ENCODE measurements around the gene MDH2.
"Not testable (repeated sequence)": the region's sequence is repeated elsewhere in the genome, so short reads cannot be mapped to it uniquely, and the experiment has no call there.

The MDH2 gene

DNA sequence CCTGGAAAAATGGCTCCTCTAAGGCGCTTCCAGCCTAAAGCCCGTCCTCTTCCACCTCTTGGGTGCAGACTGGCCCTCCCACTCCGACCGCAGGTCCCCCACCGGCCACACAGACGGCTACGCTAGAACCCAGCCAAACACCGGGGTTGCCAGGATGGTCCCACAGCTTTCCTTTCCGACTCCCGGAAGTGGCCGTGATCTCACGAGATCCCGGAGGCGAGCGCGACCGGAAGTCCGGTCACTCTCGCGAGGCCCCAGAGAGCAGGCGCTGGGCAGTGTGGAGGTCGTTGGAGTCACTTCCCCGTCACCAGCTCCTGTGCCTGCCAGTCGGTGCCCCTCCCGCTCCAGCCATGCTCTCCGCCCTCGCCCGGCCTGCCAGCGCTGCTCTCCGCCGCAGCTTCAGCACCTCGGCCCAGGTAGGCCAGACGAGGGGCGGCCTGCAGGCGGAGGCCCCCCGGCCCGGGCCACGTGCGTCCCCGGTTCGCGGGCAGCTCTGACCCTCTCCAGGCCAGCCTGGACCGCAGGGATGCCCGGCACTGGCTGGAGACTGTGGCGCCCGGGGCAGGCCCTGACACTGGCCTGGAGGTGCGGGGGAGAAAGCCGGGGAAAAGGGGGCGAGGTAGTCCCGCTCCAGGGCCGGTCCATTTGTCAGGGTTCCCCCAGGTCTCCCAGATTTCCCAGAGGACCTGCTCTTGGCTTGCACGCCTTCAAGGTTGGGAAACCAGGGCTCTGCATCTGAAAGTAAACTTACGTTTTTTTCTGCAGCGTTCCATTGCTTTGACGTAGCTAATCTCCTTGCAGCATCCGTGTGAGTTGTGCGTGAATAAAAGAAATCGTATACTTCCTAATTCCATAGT, at the start of gene MDH2, which contains the start of gene STYXL1:
TSS of gene MDH2 (plus strand) at position 296 of the 857 bp plus-strand sequence. CDS start at position 351, 55 bp downstream.
TSS of gene STYXL1 (minus strand) at position 190 of the 857 bp plus-strand sequence. CDS start 17,477 bp downstream, outside the sequence.
- peak; percentile 92 for DNase-seq (ENCODE audit: low read depth)

- no peak for DNase-seq (ENCODE audit: low read depth)
Measured at GRCh38 chr7:76000566-76000965, 47.3 kb upstream of the MDH2 start.

GRCh38 chr7:76002139-76002538, 45.8 kb upstream of the MDH2 start:
- no peak for DNase-seq (ENCODE audit: low read depth)

- DNase-seq (ENCODE audit: low read depth) = no peak
Measured at GRCh38 chr7:76002822-76003221, 45.1 kb upstream of the MDH2 start.

DNA sequence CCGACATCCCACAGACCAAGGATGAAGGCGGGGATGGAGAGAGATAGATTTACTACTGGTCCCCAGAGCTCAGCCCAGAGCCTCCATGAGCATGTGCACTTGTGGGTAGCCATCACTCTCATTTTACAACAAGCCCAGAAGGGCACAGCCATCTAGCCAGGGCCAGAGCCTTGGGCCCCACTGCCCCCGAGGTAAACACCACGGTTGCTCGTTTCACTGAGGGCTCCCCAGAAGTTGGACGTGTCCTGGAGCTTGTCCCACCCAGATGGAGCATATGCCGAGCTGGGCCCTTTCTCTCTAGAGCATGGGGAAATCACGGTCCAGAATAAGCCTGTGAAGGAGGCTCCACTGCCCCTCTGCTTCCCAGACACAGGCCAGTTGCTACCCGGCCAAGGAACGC, 44.6 kb upstream of the MDH2 start:
- no peak for DNase-seq (ENCODE audit: low read depth)

- DNase-seq (ENCODE audit: low read depth) = not testable (repeated sequence)
Measured at GRCh38 chr7:76005004-76005403, 42.9 kb upstream of the MDH2 start.

DNA sequence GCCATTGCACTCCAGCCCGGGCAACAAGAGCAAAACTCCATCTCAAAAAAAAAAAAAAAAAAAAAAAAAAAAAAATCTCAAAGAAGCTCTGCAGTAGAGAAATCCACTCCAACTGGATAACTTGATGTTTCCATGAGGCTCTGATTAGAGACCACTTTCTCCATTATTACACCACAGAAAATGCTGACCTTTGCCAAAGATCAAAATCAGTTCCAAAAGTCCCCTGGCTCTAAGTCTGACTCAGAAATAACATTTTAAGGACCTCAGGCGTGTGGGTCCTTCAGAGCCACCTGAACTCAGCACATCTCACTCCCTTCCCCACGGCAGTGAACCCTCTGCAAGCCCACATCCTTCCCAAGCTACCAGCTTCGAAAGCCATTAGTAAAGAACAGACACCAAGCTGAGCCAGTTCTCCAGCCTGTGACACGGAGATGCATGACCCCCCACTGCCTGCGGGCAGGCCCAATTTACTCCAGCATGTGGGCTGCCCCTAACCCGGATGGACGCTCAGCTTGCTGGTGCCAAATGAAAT, 39.7 kb upstream of the MDH2 start:
- DNase-seq (ENCODE audit: low read depth) = no peak

DNA sequence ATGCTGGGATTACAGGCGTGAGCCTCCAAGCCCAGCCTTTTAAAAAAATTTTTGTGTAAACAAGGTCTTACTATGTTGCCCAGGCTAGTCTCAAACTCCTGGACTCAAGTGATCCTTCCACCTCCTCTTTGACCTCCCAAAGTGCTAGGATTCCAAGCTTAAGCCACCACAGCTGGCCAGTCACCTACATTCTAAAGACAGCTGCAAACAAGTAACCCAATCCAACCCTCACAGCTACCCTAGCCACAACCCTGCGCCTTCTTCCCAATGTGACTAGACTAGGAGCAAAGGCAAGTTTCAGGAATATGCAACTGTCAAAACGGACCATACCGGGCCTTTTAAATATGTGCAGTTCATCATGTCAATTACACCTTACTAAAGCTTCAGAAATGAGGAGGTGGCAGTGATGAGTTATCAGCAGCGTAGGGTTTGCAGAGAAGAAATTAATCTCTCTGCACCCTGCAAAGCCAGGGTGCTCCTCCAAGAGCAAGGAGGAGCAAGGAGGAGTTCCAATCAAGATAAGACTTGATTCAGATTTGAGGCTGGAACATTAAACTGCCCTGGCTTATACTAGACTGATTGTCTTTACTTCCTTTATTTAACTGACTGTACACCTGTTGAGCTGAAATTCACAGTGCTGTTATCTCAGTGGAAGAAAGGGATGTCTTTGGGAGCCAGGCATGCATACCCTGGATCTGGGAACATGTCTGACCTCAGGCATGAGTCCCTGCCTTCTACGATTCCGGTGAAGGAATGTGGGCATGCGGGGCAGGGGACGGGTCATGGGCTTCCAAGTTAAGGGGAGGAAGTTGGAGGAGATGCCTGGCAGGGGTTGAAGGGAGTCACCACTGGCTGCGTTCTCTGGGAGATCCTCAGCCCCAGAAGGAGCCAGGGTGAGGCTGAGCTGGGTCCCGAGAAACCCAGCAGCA, 38.0 kb upstream of the MDH2 start:
- DNase-seq (ENCODE audit: low read depth) = no peak

DNA sequence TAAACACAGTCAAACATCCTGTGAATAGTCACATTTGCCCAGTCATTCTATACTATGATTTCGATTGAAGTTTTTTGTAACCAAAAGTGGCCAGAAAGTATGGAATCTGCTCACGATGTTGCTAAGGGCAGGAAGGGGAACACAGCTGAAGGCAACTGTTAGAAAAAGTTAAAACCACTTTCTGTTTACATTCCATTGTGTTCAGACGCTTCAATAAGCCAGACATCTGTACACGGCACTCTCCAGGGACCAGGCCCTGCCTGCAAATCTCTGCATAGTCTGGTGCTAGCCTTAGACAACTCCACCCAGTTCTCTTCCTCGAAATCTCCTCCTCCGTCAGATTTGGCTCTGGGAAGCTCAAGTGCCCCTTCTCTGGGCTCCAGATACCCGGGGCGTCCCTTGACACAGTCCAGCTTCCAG, 36.5 kb upstream of the MDH2 start:
- no peak for DNase-seq (ENCODE audit: low read depth)

DNA sequence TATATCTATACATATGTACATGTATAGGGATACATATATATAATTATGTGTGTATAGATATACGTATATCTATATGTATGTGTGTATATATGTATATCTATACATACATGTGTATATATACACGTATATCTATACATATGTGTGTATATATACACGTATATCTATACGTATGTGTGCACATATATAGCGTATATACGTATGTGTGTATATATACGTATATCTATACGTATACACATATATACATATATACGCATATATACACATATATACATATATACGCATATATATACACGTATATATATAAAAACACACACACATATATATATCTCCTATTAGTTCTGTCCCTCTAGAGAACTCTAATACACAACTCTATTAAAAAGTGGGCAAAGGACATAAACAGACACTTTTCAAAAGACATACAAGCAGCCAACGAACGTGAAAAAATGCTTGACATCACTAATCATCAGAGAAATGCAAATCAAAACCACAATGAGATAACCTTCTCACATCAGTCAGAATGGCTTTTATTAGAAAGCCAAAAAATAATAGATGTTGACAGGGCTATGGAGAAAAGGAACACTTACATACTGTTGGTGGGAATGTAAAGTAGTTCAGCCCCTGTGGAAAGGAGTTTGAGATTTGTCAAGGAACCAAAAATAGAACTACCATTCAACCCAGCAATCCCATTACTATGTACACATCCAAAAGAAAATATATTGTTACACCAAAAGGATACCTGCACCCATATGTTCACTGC, 31.5 kb upstream of the MDH2 start:
- no peak for DNase-seq (ENCODE audit: low read depth)

DNA sequence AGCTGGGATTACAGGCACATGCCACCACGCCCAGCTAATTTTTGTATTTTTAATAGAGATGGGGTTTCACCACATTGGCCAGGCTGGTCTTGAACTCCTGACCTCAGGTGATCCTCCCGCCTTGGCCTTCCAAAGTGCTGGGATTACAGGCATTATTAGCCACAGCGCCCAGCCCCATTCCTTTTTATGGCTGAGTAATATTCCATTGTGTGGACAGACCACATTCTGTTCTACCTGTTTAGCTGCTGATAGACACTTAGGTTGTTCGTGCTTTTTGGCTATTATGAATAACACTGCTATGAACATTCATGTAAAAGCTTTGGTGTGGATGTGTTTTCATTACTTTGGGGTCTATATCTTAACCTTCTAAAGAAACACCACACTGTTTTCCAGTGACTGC, 29.4 kb upstream of the MDH2 start:
- DNase-seq (ENCODE audit: low read depth) = not testable (repeated sequence)

GRCh38 chr7:76020031-76020714, 27.7 kb upstream of the MDH2 start:
- DNase-seq (ENCODE audit: low read depth) = peak; percentile 7

DNA sequence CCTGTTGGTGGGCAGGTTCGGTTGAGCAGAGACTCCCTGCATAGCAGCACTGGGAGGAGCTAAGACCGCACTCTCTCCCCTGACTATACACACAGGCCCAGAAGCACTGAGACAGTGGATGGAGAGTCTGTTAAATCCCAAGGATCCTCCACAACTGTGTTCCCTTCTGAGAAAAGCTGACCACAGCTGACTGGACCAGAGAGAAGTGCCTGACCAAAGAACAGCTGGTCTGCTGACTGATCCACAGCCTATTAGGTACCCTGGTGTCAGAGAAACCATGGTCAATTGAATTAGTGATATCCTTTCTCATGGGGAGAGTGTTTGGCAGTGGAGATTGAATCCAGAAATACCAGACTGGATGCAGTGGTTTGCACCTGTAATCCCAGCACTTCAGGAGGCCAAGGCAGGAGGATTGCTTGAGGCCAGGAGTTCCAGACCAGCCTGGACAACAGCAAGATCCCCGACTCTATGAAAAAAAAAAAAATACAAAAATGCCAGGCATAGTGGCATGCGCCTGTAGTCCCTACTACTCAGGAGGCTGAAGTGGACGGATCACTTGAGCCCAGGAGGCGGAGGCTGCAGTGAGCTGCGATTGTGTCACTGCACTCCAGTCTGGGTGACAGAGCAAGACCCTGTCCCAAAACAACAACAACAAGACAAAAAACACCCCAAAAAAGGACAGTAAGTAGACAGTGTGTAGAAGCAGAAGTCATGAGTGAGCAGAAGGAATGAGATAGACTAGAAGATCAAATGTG, 25.7 kb upstream of the MDH2 start:
- DNase-seq (ENCODE audit: low read depth) = no peak

- DNase-seq (ENCODE audit: low read depth) = peak; percentile 37
Measured at GRCh38 chr7:76023002-76023401, 24.9 kb upstream of the MDH2 start.

DNA sequence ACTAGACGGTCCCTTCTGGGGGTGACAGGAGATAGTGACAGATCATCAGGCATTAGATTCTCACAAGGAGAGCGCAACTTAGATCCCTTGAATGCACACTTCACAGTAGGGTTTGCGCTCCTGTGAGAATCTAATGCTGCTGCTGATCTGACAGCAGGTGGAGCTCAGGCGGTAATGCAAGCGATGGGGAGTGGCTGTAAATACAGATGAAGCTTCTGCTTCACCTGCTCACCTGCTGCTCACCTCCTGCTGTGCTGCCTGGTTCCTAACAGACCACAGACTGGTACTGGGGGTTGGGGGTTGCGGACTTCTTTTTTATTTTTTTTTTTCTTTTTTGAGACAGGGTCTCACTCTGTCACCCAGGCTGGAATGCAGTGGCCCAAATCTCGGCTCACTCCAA, 18.2 kb upstream of the MDH2 start:
- not testable (repeated sequence) for DNase-seq (ENCODE audit: low read depth)

- no peak for DNase-seq (ENCODE audit: low read depth)
Measured at GRCh38 chr7:76031964-76032363, 15.9 kb upstream of the MDH2 start.

GRCh38 chr7:76037310-76037709, 10.6 kb upstream of the MDH2 start:
- DNase-seq (ENCODE audit: low read depth) = no peak

GRCh38 chr7:76040126-76040525, 7.8 kb upstream of the MDH2 start:
- no peak for DNase-seq (ENCODE audit: low read depth)

DNA sequence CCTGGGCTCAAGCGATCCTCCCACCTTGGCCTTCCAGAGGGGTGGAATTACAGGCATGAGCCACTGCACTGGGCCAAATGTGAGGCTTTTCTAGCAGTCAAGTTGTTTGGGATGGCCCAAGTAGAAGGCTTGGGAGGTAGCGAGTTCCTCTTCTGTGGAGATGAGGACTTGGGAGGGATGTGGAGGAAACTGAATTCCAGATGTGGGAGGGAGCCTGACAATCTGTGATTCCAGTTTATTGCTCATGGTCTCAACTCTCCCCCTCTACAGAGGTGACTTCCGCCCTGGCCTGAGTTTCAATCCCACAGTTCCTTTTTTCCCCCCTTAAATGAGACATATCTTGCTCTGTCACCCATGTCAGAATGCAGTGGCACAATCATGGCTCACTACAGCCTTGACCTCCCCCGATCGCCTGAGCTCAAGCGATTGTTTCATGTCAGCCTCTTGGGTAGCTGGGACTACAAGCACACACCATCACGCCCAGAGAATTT, 3.5 kb upstream of the MDH2 start:
- no peak for DNase-seq (ENCODE audit: low read depth)

GRCh38 chr7:76047305-76047810, 548 bp upstream of the MDH2 start:
- no peak for DNase-seq (ENCODE audit: low read depth)
